ENCODE measurements around the gene C17orf67.

Gene C17orf67

GRCh38 chr17:56806949-56807348, 26.8 kb downstream of the C17orf67 start:
- Histone ChIP-seq H2AFZ (ENCODE audit: low read depth, low read length, severe bottlenecking) (no peak overlapping the region), H3K4me2 (ENCODE audit: low read depth, low read length, poor library complexity, severe bottlenecking) (no peak overlapping the region), H3F3A (ENCODE audit: insufficient read depth) (no peaks in the 10 kb centered on the region), H3K36me3 (ENCODE audit: low read length) (no peaks in the 10 kb centered on the region), H3K27me3 (ENCODE audit: low read length) (no peaks in the 10 kb centered on the region), H3K4me3 (ENCODE audit: insufficient read depth, low read length, poor library complexity, severe bottlenecking) (no peak overlapping the region), H3K27ac (ENCODE audit: low read depth, low read length) (no peak overlapping the region), H3K9ac (ENCODE audit: low read length) (no peak overlapping the region), H3K79me2 (ENCODE audit: insufficient read depth, low read length) (no peaks in the 10 kb centered on the region), H4K20me1 (ENCODE audit: low read depth, low read length) (no peaks in the 10 kb centered on the region), H3K9me3 (ENCODE audit: insufficient read depth, low read length) (no peaks in the 10 kb centered on the region), H3K9me2 (replicated peaks; ENCODE audit: insufficient read depth, low read length) (no peaks in the 10 kb centered on the region)
- TF ChIP-seq EZH2phosphoT487 (conservative IDR thresholded peaks at IDR 0.05; ENCODE audit: low read length) (no peak), CTCF (IDR thresholded peaks at IDR 0.05; ENCODE audit: insufficient read depth, low read length, poor library complexity, severe bottlenecking) (no peak)

GRCh38 chr17:56804454-56804853, 29.3 kb downstream of the C17orf67 start:
- no peak overlapping the region for H3K27ac ChIP-seq (ENCODE audit: low read depth, low read length)
- no peaks in the 10 kb centered on the region for H3K9me2 ChIP-seq (replicated peaks; ENCODE audit: insufficient read depth, low read length)
- H3K27me3 ChIP-seq (ENCODE audit: low read length): no peaks in the 10 kb centered on the region
- no peaks in the 10 kb centered on the region for H3K79me2 ChIP-seq (ENCODE audit: insufficient read depth, low read length)
- TF ChIP-seq EZH2phosphoT487 (conservative IDR thresholded peaks at IDR 0.05; ENCODE audit: low read length): no peak
- no peak for TF ChIP-seq CTCF (IDR thresholded peaks at IDR 0.05; ENCODE audit: insufficient read depth, low read length, poor library complexity, severe bottlenecking)
- H3K9me3 ChIP-seq (ENCODE audit: insufficient read depth, low read length): no peaks in the 10 kb centered on the region
- no peak overlapping the region for H3K9ac ChIP-seq (ENCODE audit: low read length)
- H2AFZ ChIP-seq (ENCODE audit: low read depth, low read length, severe bottlenecking): no peak overlapping the region
- H3F3A ChIP-seq (ENCODE audit: insufficient read depth): no peaks in the 10 kb centered on the region
- H3K4me2 ChIP-seq (ENCODE audit: low read depth, low read length, poor library complexity, severe bottlenecking): no peak overlapping the region
- no peaks in the 10 kb centered on the region for H4K20me1 ChIP-seq (ENCODE audit: low read depth, low read length)
- no peaks in the 10 kb centered on the region for H3K36me3 ChIP-seq (ENCODE audit: low read length)
- no peak overlapping the region for H3K4me3 ChIP-seq (ENCODE audit: insufficient read depth, low read length, poor library complexity, severe bottlenecking)

GRCh38 chr17:56803071-56803470, 30.6 kb downstream of the C17orf67 start:
- H3K9ac ChIP-seq (ENCODE audit: low read length): no peak overlapping the region
- no peak overlapping the region for H3K4me3 ChIP-seq (ENCODE audit: insufficient read depth, low read length, poor library complexity, severe bottlenecking)
- no peaks in the 10 kb centered on the region for H3K36me3 ChIP-seq (ENCODE audit: low read length)
- no peak overlapping the region for H3K27ac ChIP-seq (ENCODE audit: low read depth, low read length)
- no peaks in the 10 kb centered on the region for H3K27me3 ChIP-seq (ENCODE audit: low read length)
- H2AFZ ChIP-seq (ENCODE audit: low read depth, low read length, severe bottlenecking): no peak overlapping the region
- no peaks in the 10 kb centered on the region for H4K20me1 ChIP-seq (ENCODE audit: low read depth, low read length)
- no peak overlapping the region for H3K4me2 ChIP-seq (ENCODE audit: low read depth, low read length, poor library complexity, severe bottlenecking)
- no peaks in the 10 kb centered on the region for H3K79me2 ChIP-seq (ENCODE audit: insufficient read depth, low read length)
- no peaks in the 10 kb centered on the region for H3K9me3 ChIP-seq (ENCODE audit: insufficient read depth, low read length)
- H3K9me2 ChIP-seq (replicated peaks; ENCODE audit: insufficient read depth, low read length): no peaks in the 10 kb centered on the region
- TF ChIP-seq CTCF (IDR thresholded peaks at IDR 0.05; ENCODE audit: insufficient read depth, low read length, poor library complexity, severe bottlenecking) (no peak), EZH2phosphoT487 (conservative IDR thresholded peaks at IDR 0.05; ENCODE audit: low read length) (no peak)
- no peaks in the 10 kb centered on the region for H3F3A ChIP-seq (ENCODE audit: insufficient read depth)
